Measurements from ENCODE around the gene SERINC3. TPM values are rescaled to one million over a fixed set of nuclear protein-coding genes. Genes with fewer than 3 reads are reported as not detected.

SERINC3 gene
- total and polyA plus RNA-seq, 2 donors (not counting 1 experiment from before 2014, with no cell fraction given) = 31.4 to 51.6 TPM

GRCh38 chr20:44464514-44464913 lies 57.4 kb downstream of the SERINC3 start:
- no peaks in the 10 kb centered on the region for H3K4me1 Mint-ChIP-seq
- no peak overlapping the region for H3K27ac Mint-ChIP-seq
- H3K27ac ChIP-seq (ENCODE audit: low read length in 2 of 2) = no peak overlapping the region
- ChIA-PET POLR2A (no interaction called here), CTCF (no interaction called here)
- no peaks in the 10 kb centered on the region for H3K79me2 ChIP-seq (ENCODE audit: control insufficient read depth, insufficient read depth, low read length)
- H3K4me3 Mint-ChIP-seq = no peak overlapping the region
- no peaks in the 10 kb centered on the region for H3K27me3 ChIP-seq (replicated peaks in 1 of 4; ENCODE audit: control extremely low read depth in 1 of 4, control insufficient read depth in 3 of 4, insufficient read depth in 4 of 4, low read length in 3 of 4)
- TF ChIP-seq CTCF (IDR thresholded peaks at IDR 0.05) (no peak), EZH2 (IDR thresholded peaks at IDR 0.05; ENCODE audit: borderline replicate concordance, insufficient read depth, low read depth, low read length, poor library complexity, severe bottlenecking) (no peak)
- no peaks in the 10 kb centered on the region for H4K20me1 ChIP-seq (ENCODE audit: control insufficient read depth, insufficient read depth, low read length, poor library complexity, severe bottlenecking)
- H3K27me3 Mint-ChIP-seq = peaks cover 8% of the 10 kb centered on the region
- 93% methylated on average over 2 of the region's 3 CpGs for WGBS (ENCODE audit: insufficient coverage)
- H3K4me3 ChIP-seq (ENCODE audit: control extremely low read depth in 1 of 5, extremely low read depth in 1 of 5, insufficient read depth in 1 of 5, low read depth in 2 of 5, low read length in 4 of 5) = no peak overlapping the region
- ATAC-seq (ENCODE audit: low read depth) = no peak
- intact Hi-C loops (cut with micrococcal nuclease) = loop anchor here (5.0 kb wide), 1 partner anchor 247 kb away; no protein-coding TSS in a partner anchor
- H3K4me2 ChIP-seq (replicated peaks; ENCODE audit: low read depth, low read length, poor library complexity, severe bottlenecking) = no peak overlapping the region
- H3K9me3 ChIP-seq (ENCODE audit: control extremely low read depth in 1 of 3, control insufficient read depth in 2 of 3, insufficient read depth in 1 of 3, low read length in 2 of 3) = no peaks in the 10 kb centered on the region
- no peaks in the 10 kb centered on the region for H3K9me3 Mint-ChIP-seq (ENCODE audit: insufficient read depth)
- no peak overlapping the region for H2AFZ ChIP-seq (ENCODE audit: insufficient read depth, low read depth, low read length, poor library complexity, severe bottlenecking)
- no peak for DNase-seq
- H3K9ac ChIP-seq (ENCODE audit: low read length) = no peak overlapping the region
- H3K4me1 ChIP-seq (ENCODE audit: control insufficient read depth in 2 of 2, insufficient read depth in 2 of 2, low read length in 2 of 2) = no peaks in the 10 kb centered on the region
- H3K36me3 ChIP-seq (replicated peaks in 1 of 2; ENCODE audit: control extremely low read depth in 1 of 2, control insufficient read depth in 1 of 2, extremely low read depth in 1 of 2, insufficient read depth in 2 of 2, low read length in 1 of 2) = no peaks in the 10 kb centered on the region

DNA sequence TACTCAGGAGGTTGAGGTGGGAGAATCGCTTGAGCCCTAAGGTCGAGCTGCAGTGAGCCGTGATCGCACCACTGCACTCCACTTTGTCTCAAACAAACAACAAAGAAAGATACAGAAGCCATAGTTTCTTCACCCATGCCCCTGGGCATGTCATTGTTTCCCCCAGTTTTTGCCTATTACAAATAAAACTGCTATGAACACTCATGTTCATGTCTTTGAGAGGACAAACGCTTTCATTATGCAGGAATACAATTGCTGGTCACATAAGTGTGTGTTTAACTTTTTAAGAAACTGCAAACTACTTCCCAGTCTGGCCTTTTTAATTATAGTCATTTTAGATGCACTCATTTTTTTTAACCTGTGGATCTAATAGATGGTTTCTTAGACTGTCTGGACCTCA lies 58.4 kb downstream of the SERINC3 start:
- Histone ChIP-seq H3K4me3 (ENCODE audit: control extremely low read depth in 1 of 5, extremely low read depth in 1 of 5, insufficient read depth in 1 of 5, low read depth in 2 of 5, low read length in 4 of 5) (no peak overlapping the region), H2AFZ (ENCODE audit: insufficient read depth, low read depth, low read length, poor library complexity, severe bottlenecking) (no peak overlapping the region), H3K27ac (ENCODE audit: low read length in 2 of 2) (no peak overlapping the region), H3K36me3 (replicated peaks in 1 of 2; ENCODE audit: control extremely low read depth in 1 of 2, control insufficient read depth in 1 of 2, extremely low read depth in 1 of 2, insufficient read depth in 2 of 2, low read length in 1 of 2) (no peaks in the 10 kb centered on the region), H3K9me3 (ENCODE audit: control extremely low read depth in 1 of 3, control insufficient read depth in 2 of 3, insufficient read depth in 1 of 3, low read length in 2 of 3) (no peaks in the 10 kb centered on the region), H3K9ac (ENCODE audit: low read length) (no peak overlapping the region), H4K20me1 (ENCODE audit: control insufficient read depth, insufficient read depth, low read length, poor library complexity, severe bottlenecking) (no peaks in the 10 kb centered on the region), H3K4me1 (ENCODE audit: control insufficient read depth in 2 of 2, insufficient read depth in 2 of 2, low read length in 2 of 2) (no peaks in the 10 kb centered on the region), H3K79me2 (ENCODE audit: control insufficient read depth, insufficient read depth, low read length) (no peaks in the 10 kb centered on the region), H3K27me3 (replicated peaks in 1 of 4; ENCODE audit: control extremely low read depth in 1 of 4, control insufficient read depth in 3 of 4, insufficient read depth in 4 of 4, low read length in 3 of 4) (no peaks in the 10 kb centered on the region), H3K4me2 (replicated peaks; ENCODE audit: low read depth, low read length, poor library complexity, severe bottlenecking) (no peak overlapping the region)
- Mint-ChIP-seq H3K9me3 (ENCODE audit: insufficient read depth) (no peaks in the 10 kb centered on the region), H3K27me3 (peaks cover 8% of the 10 kb centered on the region), H3K4me3 (no peak overlapping the region), H3K4me1 (no peaks in the 10 kb centered on the region), H3K27ac (no peak overlapping the region)
- no peak for ATAC-seq (ENCODE audit: low read depth)
- 93% methylated on average over 3 of the region's 5 CpGs for WGBS (ENCODE audit: insufficient coverage)
- no peak for TF ChIP-seq EZH2 (IDR thresholded peaks at IDR 0.05; ENCODE audit: borderline replicate concordance, insufficient read depth, low read depth, low read length, poor library complexity, severe bottlenecking)
- no peak for TF ChIP-seq CTCF (IDR thresholded peaks at IDR 0.05)
- ChIA-PET POLR2A (no interaction called here), CTCF (no interaction called here)
- DNase-seq = no peak
- intact Hi-C loops (cut with micrococcal nuclease) = loop anchor here (5.0 kb wide), 1 partner anchor 246 kb away; no protein-coding TSS in a partner anchor

All from B cell (primary cell).